Activated CD4-positive, CD25-positive, alpha-beta regulatory T cell treated with anti-CD3 and anti-CD28 coated beads, Interleukin-2, amount 50 U/mL, for 16 hours (primary cell): ENCODE measurements around the gene C20orf202.
"Not testable (repeated sequence)": the region's sequence is repeated elsewhere in the genome, so short reads cannot be mapped to it uniquely, and the experiment has no call there.

Source experiments
- DNase-seq: peaks from one replicate; pipeline ENCODE4 v3.0.0-alpha.2; 2020; ENCODE audit warnings: low read depth, low spot score

Gene C20orf202

GRCh38 chr20:1247689-1248088 lies 44.4 kb downstream of the C20orf202 start:
- DNase-seq, result no peak

- DNase-seq, result not testable (repeated sequence)
These were observed 47.0 kb downstream of the C20orf202 start for GRCh38 chr20:1250282-1250681.

GRCh38 chr20:1252416-1252815 lies 49.2 kb downstream of the C20orf202 start:
- DNase-seq, result no peak

GRCh38 chr20:1254254-1254653 lies 51.0 kb downstream of the C20orf202 start:
- DNase-seq, result no peak

GRCh38 chr20:1255675-1256074 lies 52.4 kb downstream of the C20orf202 start:
- DNase-seq, result no peak
